ENCODE data around the gene GPC5.

DNA sequence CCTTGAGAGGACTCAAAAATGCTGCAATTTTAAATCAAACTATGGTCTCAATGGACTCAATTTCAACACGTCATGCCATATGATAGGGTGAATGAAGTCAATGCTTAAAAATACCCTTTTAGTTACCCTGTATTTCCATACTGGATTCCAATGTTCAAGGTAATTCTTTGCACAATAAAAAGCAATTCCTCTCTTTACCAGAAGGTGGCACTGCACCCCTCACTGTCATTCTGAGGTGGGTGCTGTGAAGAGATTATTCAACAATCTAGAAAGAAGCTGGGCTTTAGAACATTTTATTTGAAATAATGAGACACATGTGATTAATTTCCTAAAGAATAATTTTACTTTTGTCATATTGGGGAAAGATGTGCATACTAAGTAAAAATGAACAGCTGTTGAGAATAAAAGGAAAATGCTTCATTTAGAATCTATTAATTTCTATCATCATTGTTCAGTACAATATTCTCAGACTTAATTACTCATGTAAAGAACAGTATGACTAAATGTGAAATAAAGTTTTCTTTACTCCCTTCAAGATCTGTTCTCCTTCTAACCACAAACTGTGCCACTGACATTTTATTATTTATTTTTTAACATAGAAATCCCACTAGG, 789.1 kb downstream of the GPC5 start:
- TF ChIP-seq RFX5 (IDR thresholded peaks at IDR 0.05; ENCODE audit: low read depth, low read length) (no peak), KAT7 (CRISPR knock-in tag; IDR thresholded peaks at IDR 0.05; ENCODE audit: borderline replicate concordance) (no peak), ZKSCAN5 (CRISPR knock-in tag; IDR thresholded peaks at IDR 0.05) (no peak), FOXM1 (CRISPR knock-in tag; IDR thresholded peaks at IDR 0.05) (no peak), CTCF (CRISPR knock-in tag; IDR thresholded peaks at IDR 0.05) (peak; percentile 74), KIAA2018 (CRISPR knock-in tag; IDR thresholded peaks at IDR 0.05; ENCODE audit: borderline replicate concordance) (no peak), MEF2D (CRISPR knock-in tag; IDR thresholded peaks at IDR 0.05) (no peak), POLR2A (IDR thresholded peaks at IDR 0.05; ENCODE audit: insufficient read depth in 1 of 2, low read depth in 2 of 2, low read length in 2 of 2) (no peak), HOXD1 (CRISPR knock-in tag; IDR thresholded peaks at IDR 0.05) (no peak), FOXK2 (IDR thresholded peaks at IDR 0.05) (no peak), SMC3 (IDR thresholded peaks at IDR 0.05; ENCODE audit: low read length) (peak; percentile 53), MAX (IDR thresholded peaks at IDR 0.05) (no peak), NFYB (CRISPR knock-in tag; IDR thresholded peaks at IDR 0.05) (no peak)
- TF ChIP-seq, protein P1, sequence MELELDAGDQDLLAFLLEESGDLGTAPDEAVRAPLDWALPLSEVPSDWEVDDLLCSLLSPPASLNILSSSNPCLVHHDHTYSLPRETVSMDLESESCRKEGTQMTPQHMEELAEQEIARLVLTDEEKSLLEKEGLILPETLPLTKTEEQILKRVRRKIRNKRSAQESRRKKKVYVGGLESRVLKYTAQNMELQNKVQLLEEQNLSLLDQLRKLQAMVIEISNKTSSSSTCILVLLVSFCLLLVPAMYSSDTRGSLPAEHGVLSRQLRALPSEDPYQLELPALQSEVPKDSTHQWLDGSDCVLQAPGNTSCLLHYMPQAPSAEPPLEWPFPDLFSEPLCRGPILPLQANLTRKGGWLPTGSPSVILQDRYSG (CRISPR knock-in tag; IDR thresholded peaks at IDR 0.05): no peak

Measured in HepG2 (cell line).